OCI-LY3 (cell line): ENCODE data around the gene CLMP.
A peak's percentile ranks its signal among the peaks of the same experiment; 100 is the strongest.

Source experiments
- H2AFZ ChIP-seq: fragments of 200-600, 300-600 bp; shearing (Covaris generic); 2 replicates; pipeline ENCODE4 v1.6.0; 2014; ENCODE audit warnings: antibody characterized with exemption, low read depth, low read length
- H3K27ac ChIP-seq: fragments of 200-600, 300-600 bp; sonication (generic); 2 replicates; pipeline ENCODE4 v1.5.1; 2014; ENCODE audit warnings: mild to moderate bottlenecking, low read length, moderate library complexity, mixed read lengths
- H3K27me3 ChIP-seq: fragments of 200-600, 300-600 bp; sonication (generic); 2 replicates; pipeline ENCODE4 v1.6.1; 2014; ENCODE audit warnings: low read depth, low read length, mixed read lengths
- H3K36me3 ChIP-seq: fragments of 200-600, 300-600 bp; sonication (generic); replicated peaks from 2 replicates; pipeline ENCODE3; 2014; ENCODE audit warnings: low read depth, low read length, mixed read lengths
- H3K4me1 ChIP-seq: fragments of 300-600, 200-600 bp; sonication (generic); 2 replicates; pipeline ENCODE4 v1.6.1; 2014; ENCODE audit warnings: low read length, mixed read lengths
- H3K4me2 ChIP-seq: fragments of 200-600, 300-600 bp; sonication (generic); 2 replicates; pipeline ENCODE4 v1.6.1; 2014; ENCODE audit warnings: low read length, mixed read lengths
- H3K4me3 ChIP-seq: fragments of 300-600, 200-600 bp; sonication (generic); 2 replicates; pipeline ENCODE4 v1.5.1; 2014; ENCODE audit warnings: antibody characterized with exemption, mild to moderate bottlenecking, low read length, moderate library complexity
- H3K79me2 ChIP-seq: fragments of 300-600, 200-600 bp; shearing (Covaris generic); 2 replicates; pipeline ENCODE4 v1.6.1; 2014; ENCODE audit warnings: mild to moderate bottlenecking, low read length, mixed read lengths
- H3K9ac ChIP-seq: fragments of 300-600, 200-600 bp; shearing (Covaris generic); 2 replicates; pipeline ENCODE4 v1.6.0; 2014; ENCODE audit warnings: mild to moderate bottlenecking, low read length, moderate library complexity
- H3K9me3 ChIP-seq: fragments of 200-600, 300-600 bp; shearing (Covaris generic); 2 replicates; pipeline ENCODE4 v1.6.1; 2014; ENCODE audit warnings: low read length, mixed read lengths; ENCODE audit not compliant: insufficient read depth
- H4K20me1 ChIP-seq: fragments of 200-600, 300-600 bp; sonication (generic); 2 replicates; pipeline ENCODE4 v1.6.1; 2016; ENCODE audit warnings: low read length, mixed read lengths; ENCODE audit not compliant: insufficient read depth
- EZH2phosphoT487 ChIP-seq: fragments of 200-600 bp; shearing (Covaris generic); IDR thresholded peaks from 2 replicates; pipeline ENCODE4 v1.6.1; 2018; ENCODE audit warnings: antibody characterized with exemption, mixed run types, low read depth
- TF ChIP-seq, protein P1 (sequence below): fragments of 200-600, 300-600 bp; sonication (generic); IDR thresholded peaks from 2 replicates; pipeline ENCODE4 v1.5.1; 2014; ENCODE audit warnings: antibody characterized with exemption, low read length, low read depth

Gene CLMP

DNA sequence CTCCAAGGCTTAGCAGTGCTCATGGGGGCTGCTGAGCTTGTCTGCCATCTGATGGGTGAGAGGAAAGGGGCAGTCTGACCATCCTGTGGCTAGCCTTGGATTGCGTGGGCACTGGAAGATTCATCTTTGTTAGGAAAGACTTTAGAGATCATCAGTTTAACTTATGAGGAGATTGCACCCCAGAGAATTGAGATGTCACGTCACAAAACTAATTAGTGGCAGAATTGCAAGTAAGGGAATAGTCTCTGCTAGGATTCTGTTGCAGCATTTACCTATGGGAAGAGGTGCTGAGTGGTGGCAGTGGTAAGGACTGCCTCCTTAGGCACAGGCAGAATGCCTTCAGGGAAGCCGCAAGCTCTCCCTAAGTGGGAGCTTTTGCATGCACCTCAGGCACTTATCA, 90.4 kb downstream of the CLMP start:
- Histone ChIP-seq H3K4me3 (no peak overlapping the region), H3K79me2 (no peaks in the 10 kb centered on the region), H3K9me3 (no peaks in the 10 kb centered on the region), H3K36me3 (no peaks in the 10 kb centered on the region), H4K20me1 (no peaks in the 10 kb centered on the region), H2AFZ (no peak overlapping the region), H3K9ac (no peak overlapping the region), H3K27ac (no peak overlapping the region), H3K4me2 (no peak overlapping the region), H3K27me3 (peaks cover 18% of the 10 kb centered on the region), H3K4me1 (no peaks in the 10 kb centered on the region)
- TF ChIP-seq, protein P1, sequence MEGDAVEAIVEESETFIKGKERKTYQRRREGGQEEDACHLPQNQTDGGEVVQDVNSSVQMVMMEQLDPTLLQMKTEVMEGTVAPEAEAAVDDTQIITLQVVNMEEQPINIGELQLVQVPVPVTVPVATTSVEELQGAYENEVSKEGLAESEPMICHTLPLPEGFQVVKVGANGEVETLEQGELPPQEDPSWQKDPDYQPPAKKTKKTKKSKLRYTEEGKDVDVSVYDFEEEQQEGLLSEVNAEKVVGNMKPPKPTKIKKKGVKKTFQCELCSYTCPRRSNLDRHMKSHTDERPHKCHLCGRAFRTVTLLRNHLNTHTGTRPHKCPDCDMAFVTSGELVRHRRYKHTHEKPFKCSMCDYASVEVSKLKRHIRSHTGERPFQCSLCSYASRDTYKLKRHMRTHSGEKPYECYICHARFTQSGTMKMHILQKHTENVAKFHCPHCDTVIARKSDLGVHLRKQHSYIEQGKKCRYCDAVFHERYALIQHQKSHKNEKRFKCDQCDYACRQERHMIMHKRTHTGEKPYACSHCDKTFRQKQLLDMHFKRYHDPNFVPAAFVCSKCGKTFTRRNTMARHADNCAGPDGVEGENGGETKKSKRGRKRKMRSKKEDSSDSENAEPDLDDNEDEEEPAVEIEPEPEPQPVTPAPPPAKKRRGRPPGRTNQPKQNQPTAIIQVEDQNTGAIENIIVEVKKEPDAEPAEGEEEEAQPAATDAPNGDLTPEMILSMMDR: no peak
- TF ChIP-seq EZH2phosphoT487: no peak

DNA sequence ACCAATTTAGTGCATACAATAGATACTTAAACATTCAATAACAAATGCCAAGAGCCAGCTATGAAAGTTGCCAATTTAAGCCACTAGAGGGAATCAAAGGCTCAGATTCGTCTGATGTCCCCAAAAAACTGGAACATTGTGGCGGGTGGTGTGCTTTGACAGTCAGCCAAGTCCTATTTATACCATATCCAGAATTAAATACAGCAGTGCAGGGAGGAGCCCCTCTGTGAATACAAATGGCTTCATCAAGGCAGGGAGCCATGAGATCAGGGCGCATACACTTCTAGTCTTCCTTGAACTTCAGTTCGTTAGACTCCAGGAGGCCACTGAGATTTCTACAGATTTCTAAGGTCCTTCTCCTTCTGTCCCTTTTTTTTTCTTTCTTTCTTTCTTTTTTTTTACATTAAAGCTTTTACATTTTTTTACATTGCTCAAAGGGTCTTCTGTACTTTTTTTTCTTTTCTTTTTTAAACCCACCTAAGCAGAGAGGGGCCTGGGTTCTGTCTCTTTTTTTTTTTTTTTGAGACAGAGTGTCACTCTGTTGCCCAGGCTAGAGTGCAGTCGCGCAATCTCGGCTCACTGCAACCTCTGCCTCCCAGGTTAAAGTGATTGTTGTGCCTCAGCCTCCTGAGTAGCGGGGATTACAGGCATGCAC, 91.6 kb downstream of the CLMP start:
- Histone ChIP-seq H3K9me3 (no peaks in the 10 kb centered on the region), H3K27ac (no peak overlapping the region), H3K79me2 (no peaks in the 10 kb centered on the region), H4K20me1 (no peaks in the 10 kb centered on the region), H3K27me3 (peaks cover 13% of the 10 kb centered on the region), H2AFZ (no peak overlapping the region), H3K4me3 (no peak overlapping the region), H3K4me2 (peak overlapping the region; percentile 24; the same call in 1 of the 2 replicates), H3K36me3 (no peaks in the 10 kb centered on the region), H3K9ac (no peak overlapping the region), H3K4me1 (no peaks in the 10 kb centered on the region)
- TF ChIP-seq EZH2phosphoT487: no peak
- TF ChIP-seq, protein P1: peak; percentile 70

DNA sequence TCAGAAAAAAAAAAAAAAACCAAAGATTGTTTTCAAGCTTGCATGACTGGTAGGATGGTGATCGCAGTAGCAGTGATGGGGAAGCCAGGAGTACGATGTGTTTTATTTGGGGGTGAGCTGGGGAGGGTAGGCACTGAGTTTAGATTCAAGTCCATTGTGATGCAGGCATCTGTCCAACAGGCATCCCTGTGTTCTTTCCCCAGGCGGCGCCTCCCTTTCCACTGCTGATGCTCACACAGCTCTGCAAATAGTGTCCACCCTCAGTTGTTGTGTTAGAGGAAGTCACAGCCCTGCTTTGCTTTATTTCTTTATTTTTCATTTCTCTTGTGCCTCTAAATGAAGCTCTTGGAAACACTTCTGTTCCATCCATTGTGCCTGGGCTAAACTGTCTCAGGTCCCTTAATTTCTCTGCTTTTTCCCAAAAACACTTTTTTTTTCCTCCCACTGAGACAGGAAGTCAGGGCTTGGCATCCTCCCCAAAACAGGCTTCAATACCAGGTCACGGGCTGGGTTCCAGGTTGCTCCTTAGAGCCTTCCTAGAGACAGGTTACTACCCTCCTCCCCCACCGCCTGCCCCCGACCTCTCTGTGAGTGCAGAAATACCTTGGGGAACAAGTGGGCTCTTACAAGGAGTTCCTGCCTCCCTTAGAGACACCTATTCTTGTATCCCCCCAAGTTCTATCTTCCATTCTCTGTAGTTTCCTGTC, 94.5 kb downstream of the CLMP start:
- no peak for TF ChIP-seq EZH2phosphoT487
- TF ChIP-seq, protein P1: no peak
- Histone ChIP-seq H4K20me1 (no peaks in the 10 kb centered on the region), H3K4me2 (no peak overlapping the region), H3K9me3 (no peaks in the 10 kb centered on the region), H3K36me3 (no peaks in the 10 kb centered on the region), H3K4me3 (no peak overlapping the region), H3K9ac (no peak overlapping the region), H3K4me1 (no peaks in the 10 kb centered on the region), H3K27me3 (peaks cover 13% of the 10 kb centered on the region; the same call in 1 of the 2 replicates), H2AFZ (no peak overlapping the region), H3K79me2 (no peaks in the 10 kb centered on the region), H3K27ac (no peak overlapping the region)

DNA sequence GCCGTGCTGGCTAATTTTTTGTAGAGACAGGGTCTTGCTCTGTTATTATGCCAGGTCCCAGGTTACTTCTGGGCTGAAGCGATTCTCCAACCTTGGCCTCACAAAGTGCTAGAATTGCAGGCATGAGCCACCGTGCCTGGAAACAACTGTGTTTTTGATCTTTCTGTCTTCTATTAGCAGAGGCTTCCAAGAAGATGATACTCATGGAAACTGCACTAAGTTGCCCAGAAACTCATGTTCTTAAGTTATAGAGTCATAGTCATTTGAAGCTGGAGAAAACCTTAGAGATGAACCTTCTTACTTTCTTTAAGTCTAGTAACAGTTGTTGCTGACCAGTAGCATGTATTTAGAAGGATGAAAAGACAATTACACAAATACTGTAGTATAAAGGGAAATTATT, 96.1 kb downstream of the CLMP start:
- no peak for TF ChIP-seq EZH2phosphoT487
- TF ChIP-seq, protein P1: no peak
- no peak overlapping the region for H3K9ac ChIP-seq
- no peaks in the 10 kb centered on the region for H3K36me3 ChIP-seq
- H3K27me3 ChIP-seq: peaks cover 13% of the 10 kb centered on the region; the same call in 1 of the 2 replicates
- no peak overlapping the region for H2AFZ ChIP-seq
- H3K4me1 ChIP-seq: no peaks in the 10 kb centered on the region
- no peaks in the 10 kb centered on the region for H3K79me2 ChIP-seq
- no peaks in the 10 kb centered on the region for H4K20me1 ChIP-seq
- H3K4me2 ChIP-seq: no peak overlapping the region
- H3K4me3 ChIP-seq: no peak overlapping the region
- no peak overlapping the region for H3K27ac ChIP-seq
- no peaks in the 10 kb centered on the region for H3K9me3 ChIP-seq
